Liver (tissue), 9 donors: ENCODE measurements around the gene BACH1. TPM values are rescaled to one million over a fixed set of nuclear protein-coding genes. Genes with fewer than 3 reads are reported as not detected.

Source experiments
- DNase-seq: peaks from one replicate; pipeline ENCODE4 v3.0.0-alpha.2; 2017; ENCODE audit warnings: low spot score
- H3K27ac ChIP-seq, 2 donors: one replicate each; pipeline ENCODE4 v1.7.0; 2013; ENCODE audit warnings: inconsistent platforms in 2 of 2, low read length in 2 of 2, control low read depth in 1 of 2, low read depth in 1 of 2, mild to moderate bottlenecking in 1 of 2
- H3K27me3 ChIP-seq, 4 donors: one replicate each; pipeline versions ENCODE4 v1.6.1 to v1.7.0; 2013; ENCODE audit warnings: low read length in 3 of 4, inconsistent platforms in 1 of 4, mild to moderate bottlenecking in 1 of 4, moderate library complexity in 1 of 4; ENCODE audit not compliant: control insufficient read depth in 4 of 4, insufficient read depth in 4 of 4
- H3K36me3 ChIP-seq, 4 donors: one replicate each; pipeline versions ENCODE4 v1.6.1 to v1.7.0; 2013; ENCODE audit warnings: low read length in 3 of 4, mild to moderate bottlenecking in 3 of 4, low read depth in 1 of 4, moderate library complexity in 1 of 4; ENCODE audit not compliant: control insufficient read depth in 4 of 4, insufficient read depth in 3 of 4
- H3K4me1 ChIP-seq, 4 donors: one replicate each; pipeline versions ENCODE4 v1.6.1 to v1.7.0; 2013; ENCODE audit warnings: low read length in 3 of 4, mild to moderate bottlenecking in 3 of 4, moderate library complexity in 1 of 4; ENCODE audit not compliant: control insufficient read depth in 4 of 4, insufficient read depth in 4 of 4
- H3K4me3 ChIP-seq, 3 donors: one replicate each; pipeline versions ENCODE4 v1.6.1 to v1.7.0; 2013; ENCODE audit warnings: low read length in 3 of 3, control low read depth in 1 of 3, low read depth in 1 of 3, mild to moderate bottlenecking in 1 of 3
- H3K9ac ChIP-seq, 2 donors: one replicate each; pipeline ENCODE4 v1.7.0; 2013; ENCODE audit warnings: low read length in 2 of 2, mild to moderate bottlenecking in 2 of 2, moderate library complexity in 2 of 2, control low read depth in 1 of 2, low read depth in 1 of 2
- H3K9me3 ChIP-seq, 4 donors: one replicate each; pipeline versions ENCODE4 v1.6.1 to v1.7.0; 2013; ENCODE audit warnings: low read length in 3 of 4; ENCODE audit not compliant: control insufficient read depth in 4 of 4
- CTCF ChIP-seq: fragments of 150-350 bp; IDR thresholded peaks from 2 replicates; pipeline ENCODE4 v1.5.1; 2017; ENCODE audit warnings: improper control_type of control experiment, low read depth, low read length; ENCODE audit not compliant: missing input control
- GABPA ChIP-seq, 2 donors: IDR thresholded peaks in 1 of 2; conservative IDR thresholded peaks in 1 of 2; 2 replicates each; pipeline ENCODE4 v1.6.1; 2016; ENCODE audit warnings: antibody characterized with exemption in 2 of 2, mild to moderate bottlenecking in 1 of 2, moderate library complexity in 1 of 2
- HNF4G ChIP-seq: IDR thresholded peaks from 2 replicates; pipeline ENCODE4 v1.6.1; 2016; ENCODE audit warnings: antibody characterized with exemption
- MAX ChIP-seq: IDR thresholded peaks from 2 replicates; pipeline ENCODE4 v1.6.1; 2016; ENCODE audit warnings: antibody characterized with exemption
- NR2F2 ChIP-seq: IDR thresholded peaks from 2 replicates; pipeline ENCODE4 v1.6.1; 2016; ENCODE audit warnings: antibody characterized with exemption
- REST ChIP-seq: IDR thresholded peaks from 2 replicates; pipeline ENCODE4 v1.6.1; 2016; ENCODE audit warnings: antibody characterized with exemption, mild to moderate bottlenecking
- RXRA ChIP-seq, 2 donors: IDR thresholded peaks; 2 replicates each; pipeline ENCODE4 v1.6.1; 2017 to 2018; ENCODE audit warnings: antibody characterized with exemption in 2 of 2, mild to moderate bottlenecking in 1 of 2
- TAF1 ChIP-seq: conservative IDR thresholded peaks from 2 replicates; pipeline ENCODE4 v1.6.1; 2016; ENCODE audit warnings: antibody characterized with exemption, mild to moderate bottlenecking
- YY1 ChIP-seq: IDR thresholded peaks from 2 replicates; pipeline ENCODE4 v1.6.1; 2016; ENCODE audit warnings: antibody characterized with exemption, mild to moderate bottlenecking
- ZBTB33 ChIP-seq: IDR thresholded peaks from 2 replicates; pipeline ENCODE4 v1.6.1; 2016; ENCODE audit warnings: antibody characterized with exemption
- WGBS: extraction: QIAGEN DNeasy Blood & Tissue Kit; methylation state at CpG from one replicate; pipeline ENCODE4 v1.1.7; 2013; 5-methylcytosine and 5-hydroxymethylcytosine counted together
- polyA plus RNA-seq, 2 donors: library from polyadenylated mRNA; stranded (reverse) in 1 of 2; unstranded in 1 of 2; fragments of 200-250 nt in 1 of 2; fragments of >200 nt in 1 of 2; fragmentation: Nextera tagmentation in 1 of 2; extraction: Ambion mirVana in 1 of 2; gene quantifications; one replicate each; pipeline versions ENCODE4 v1.2.1 to v1.2.3, GENCODE V29; 2013 to 2015
- total RNA-seq, 2 donors: library from RNA; depleted of rRNA; stranded (reverse); fragments of >200 nt; gene quantifications; one replicate each; pipeline ENCODE4 v1.2.3, GENCODE V29; 2014
- donor health status: healthy.
- donor health status: healthy.
- donor health status: healthy.
- donor health status: healthy.
- donor health status: healthy.

The BACH1 gene
- total and polyA plus RNA-seq, 4 donors: 7.5 to 47.1 (median 19.9) TPM

- H3K9ac ChIP-seq: no peak overlapping the region
- no peaks in the 10 kb centered on the region for H3K9me3 ChIP-seq
- H3K27me3 ChIP-seq: no peaks in the 10 kb centered on the region
- H3K4me1 ChIP-seq: peaks cover 0 to 5% (median 2%) of the 10 kb centered on the region in 4 donors
- no peak for DNase-seq
- H3K4me3 ChIP-seq: no peak overlapping the region
- TF ChIP-seq TAF1 (no peak), HNF4G (no peak)
- WGBS: 96% methylated on average over 3 of the region's 3 CpGs
- no peaks in the 10 kb centered on the region for H3K36me3 ChIP-seq
- H3K27ac ChIP-seq: no peak overlapping the region
These were observed 64.0 kb downstream of the BACH1 start for GRCh38 chr21:29362758-29363157.

- Histone ChIP-seq H3K4me3 (no peak overlapping the region), H3K36me3 (no peaks in the 10 kb centered on the region), H3K27ac (peak overlapping the region in 1 of 2 donors; percentile 25), H3K9me3 (no peaks in the 10 kb centered on the region), H3K9ac (no peak overlapping the region), H3K4me1 (peaks cover 0 to 5% (median 2%) of the 10 kb centered on the region in 4 donors), H3K27me3 (no peaks in the 10 kb centered on the region)
- TF ChIP-seq MAX (no peak), CTCF (no peak), RXRA (IDR thresholded peaks at IDR 0.05) (no peak), REST (no peak), ZBTB33 (no peak)
- DNase-seq: no peak
- 72% methylated on average over 8 of the region's 8 CpGs for WGBS
These were observed 67.0 kb downstream of the BACH1 start for GRCh38 chr21:29365661-29366265.

GRCh38 chr21:29366532-29366931 is 67.8 kb downstream of the BACH1 start:
- no peaks in the 10 kb centered on the region for H3K9me3 ChIP-seq
- no peak overlapping the region for H3K27ac ChIP-seq
- H3K9ac ChIP-seq: no peak overlapping the region
- peaks cover 0 to 3% (median 0%) of the 10 kb centered on the region in 4 donors for H3K4me1 ChIP-seq
- H3K36me3 ChIP-seq: no peaks in the 10 kb centered on the region
- DNase-seq: no peak
- no peaks in the 10 kb centered on the region for H3K27me3 ChIP-seq
- WGBS: 98% methylated on average over 3 of the region's 3 CpGs
- TF ChIP-seq NR2F2 (no peak), ZBTB33 (no peak), REST (no peak), YY1 (no peak), HNF4G (no peak), GABPA (IDR thresholded peaks at IDR 0.05 in 1 of 2, conservative IDR thresholded peaks at IDR 0.05 in 1 of 2) (no peak)
- no peak overlapping the region for H3K4me3 ChIP-seq
